Right lung (tissue), 10 donors: Measurements from ENCODE around the gene PRKX. TPM values are rescaled to one million over a fixed set of nuclear protein-coding genes. Genes with fewer than 3 reads are reported as not detected.
"Not testable (repeated sequence)": the region's sequence is repeated elsewhere in the genome, so short reads cannot be mapped to it uniquely, and the experiment has no call there.

Experiments
- DNase-seq, 2 donors: peaks; one replicate each; pipeline ENCODE4 v3.0.0-alpha.2; 2013
- long read RNA-seq, 8 donors: transcript quantifications; one replicate each; lab custom pipeline, GENCODE V29; 2026
- polyA plus RNA-seq, 5 donors: library from polyadenylated mRNA; unstranded; fragments of 120-200 nt; gene quantifications; one replicate each; pipeline versions ENCODE4 v1.2.1 to v1.2.3, GENCODE V29; 2013; ENCODE audit warnings: inconsistent platforms in 1 of 5, low replicate concordance in 1 of 5; ENCODE audit not compliant: insufficient read length in 5 of 5, insufficient read depth in 1 of 5

The PRKX gene
- polyA plus RNA-seq, result 10 to 100 TPM; 10.1 to 15.4 (median 11.7) TPM
- long read RNA-seq, donor 1, full-length matches to known transcripts, result 3 of 3 reads
- long read RNA-seq, donor 1, partial matches to known transcripts, result 0 of 3 reads
- long read RNA-seq, donor 1, other reads (novel, unspliced or antisense), result 0 of 3 reads
- long read RNA-seq, donor 2, full-length matches to known transcripts, result 4 of 4 reads
- long read RNA-seq, donor 2, partial matches to known transcripts, result 0 of 4 reads
- long read RNA-seq, donor 2, other reads (novel, unspliced or antisense), result 0 of 4 reads
- long read RNA-seq, donor 3, full-length matches to known transcripts, result 3 of 3 reads
- long read RNA-seq, donor 3, partial matches to known transcripts, result 0 of 3 reads
- long read RNA-seq, donor 3, other reads (novel, unspliced or antisense), result 0 of 3 reads
- long read RNA-seq, donor 4, full-length matches to known transcripts, result 1 of 1 reads
- long read RNA-seq, donor 4, partial matches to known transcripts, result 0 of 1 reads
- long read RNA-seq, donor 4, other reads (novel, unspliced or antisense), result 0 of 1 reads
- long read RNA-seq, donor 5, result 0 reads
- long read RNA-seq, donor 6, result 0 reads
- long read RNA-seq, donor 7, result 0 reads
- long read RNA-seq, donor 8, full-length matches to known transcripts, result 1 of 1 reads
- long read RNA-seq, donor 8, partial matches to known transcripts, result 0 of 1 reads
- long read RNA-seq, donor 8, other reads (novel, unspliced or antisense), result 0 of 1 reads

GRCh38 chrX:3713225-3713936 lies at the start of gene PRKX:
Gene PRKX (minus strand): TSS chrX:3713649. CDS start chrX:3713253, 396 bp downstream.
- peak; percentile 49 to 57 for DNase-seq

- no peak for DNase-seq
Observed at GRCh38 chrX:3763111-3763510, 49.7 kb upstream of the PRKX start.

DNA sequence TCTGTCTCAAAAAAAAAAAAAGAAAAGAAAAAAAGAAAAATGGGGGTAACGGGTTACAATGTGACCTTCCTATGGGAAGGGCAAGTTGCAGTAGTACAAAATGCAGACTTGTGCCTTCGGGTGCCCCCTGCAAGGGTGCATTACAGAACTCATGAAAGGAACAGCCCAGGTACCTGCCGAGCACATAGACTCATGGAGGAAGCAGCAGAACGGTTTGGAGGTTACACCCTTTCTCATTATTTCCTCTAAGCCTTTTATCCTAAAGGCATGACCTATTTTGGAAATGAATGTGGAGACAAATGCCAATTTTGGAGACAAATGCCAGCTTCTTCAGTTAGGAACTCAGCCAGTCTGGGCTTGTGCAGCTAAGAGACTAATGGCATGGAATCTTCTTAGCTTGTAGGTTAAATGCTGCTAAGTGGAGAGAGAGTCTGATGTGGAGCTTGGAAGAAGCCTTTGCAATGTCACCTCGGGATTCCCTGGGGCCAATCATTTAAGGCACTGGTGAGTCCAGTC lies 44.1 kb upstream of the PRKX start:
- no peak for DNase-seq

GRCh38 chrX:3748052-3748559 lies 34.7 kb upstream of the PRKX start:
- no peak for DNase-seq

- no peak for DNase-seq
Observed at GRCh38 chrX:3743801-3744439, 30.5 kb upstream of the PRKX start.

GRCh38 chrX:3740946-3741345 lies 27.5 kb upstream of the PRKX start:
- not testable (repeated sequence) for DNase-seq

DNA sequence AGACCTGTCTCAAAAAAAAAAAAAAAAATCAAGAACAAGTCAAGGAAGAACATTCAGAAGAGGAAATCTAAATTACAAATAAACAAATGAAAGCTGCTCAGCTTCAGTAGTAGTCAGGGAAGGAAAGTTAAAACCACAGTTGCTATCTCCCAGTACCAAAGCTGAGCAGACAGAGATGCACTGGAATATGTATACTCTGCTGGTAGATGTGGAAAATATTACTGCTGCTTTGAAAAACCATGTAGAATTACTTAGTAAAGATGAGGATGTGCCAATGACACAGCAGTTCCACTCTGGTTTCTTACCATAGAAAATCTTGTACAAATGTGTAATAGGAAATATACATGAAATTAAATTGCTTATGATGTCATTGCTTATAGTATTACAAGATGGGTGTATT lies 25.1 kb upstream of the PRKX start:
- DNase-seq, result no peak

DNA sequence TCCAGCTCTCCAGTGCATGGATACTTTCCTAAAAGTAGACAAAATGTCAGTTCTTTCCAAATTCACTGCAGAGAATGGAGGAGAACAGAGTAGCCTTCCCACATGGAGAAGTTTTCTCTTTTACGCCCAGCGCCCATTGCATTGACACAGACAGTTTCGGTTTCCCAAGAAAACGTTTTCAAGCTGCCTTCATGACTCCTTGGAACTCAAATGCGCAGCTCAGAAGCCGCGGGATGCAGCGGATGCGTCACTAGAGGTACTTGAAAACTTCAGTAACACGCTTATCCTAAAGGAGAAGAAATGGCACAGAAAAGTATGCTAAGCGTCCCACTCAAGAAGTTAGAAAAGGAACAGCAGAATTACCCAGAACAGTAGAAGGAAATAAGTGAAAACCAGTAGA lies 23.1 kb upstream of the PRKX start:
- DNase-seq, result not testable (repeated sequence)

DNA sequence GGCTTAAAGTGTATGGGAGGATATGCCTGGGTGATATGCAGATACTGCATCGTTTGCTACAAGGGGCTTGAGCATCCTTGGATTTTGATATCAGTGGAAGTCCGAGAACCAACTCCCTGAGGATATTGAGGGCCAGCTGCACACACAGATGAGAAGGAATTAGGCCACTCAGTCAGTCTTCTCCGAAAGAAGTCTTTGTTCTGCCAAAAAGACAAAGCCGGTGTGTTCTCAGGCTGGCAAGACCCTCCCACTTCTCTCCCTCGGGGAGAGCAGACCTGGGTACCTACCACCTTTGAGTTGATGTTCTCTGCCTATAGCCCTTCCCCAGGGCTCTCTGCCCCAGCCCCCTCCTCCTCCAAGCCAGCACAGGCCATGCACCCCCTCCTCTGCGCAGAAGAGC lies 22.4 kb upstream of the PRKX start:
- DNase-seq, result not testable (repeated sequence)

GRCh38 chrX:3734456-3734855 lies 21.0 kb upstream of the PRKX start:
- DNase-seq, result not testable (repeated sequence)

DNA sequence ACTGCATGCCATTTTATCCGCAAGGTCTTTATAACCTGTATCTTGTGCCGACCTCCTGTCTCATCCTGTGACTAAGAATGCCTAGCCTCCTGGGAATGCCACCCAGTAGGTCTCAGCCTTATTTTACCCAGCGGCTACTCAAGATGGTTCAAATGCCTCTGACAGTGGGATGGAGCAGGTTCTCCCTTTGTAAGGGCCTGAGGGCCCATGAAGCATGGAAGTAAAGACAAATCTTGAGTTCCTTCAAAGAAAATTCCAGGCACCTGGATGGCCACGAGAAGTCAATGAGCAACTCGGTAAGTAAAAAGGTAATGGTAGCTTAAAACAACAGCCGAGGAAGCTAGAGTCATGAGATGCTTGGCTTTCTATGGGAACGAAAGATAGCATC lies 19.6 kb upstream of the PRKX start:
- no peak for DNase-seq

GRCh38 chrX:3732326-3733042 lies 19.0 kb upstream of the PRKX start:
- not testable (repeated sequence) for DNase-seq

DNA sequence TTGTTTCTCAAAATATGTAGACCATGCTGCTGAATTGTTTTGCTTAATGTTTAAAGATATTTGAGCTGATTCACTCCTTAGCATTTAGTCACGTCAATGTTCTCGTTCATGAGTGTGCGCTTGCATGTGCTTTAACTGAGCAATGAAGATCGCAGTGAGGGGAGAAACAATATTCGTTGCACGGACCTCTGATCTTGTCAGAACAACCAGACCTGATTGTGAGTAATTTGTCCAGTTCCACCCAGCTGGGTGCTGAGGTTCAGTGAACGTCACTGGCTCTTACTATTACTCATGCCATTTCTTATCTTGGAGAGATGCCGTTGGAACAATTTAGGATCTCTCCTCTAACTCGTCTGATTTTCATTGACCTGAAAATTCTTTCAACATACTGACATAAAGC lies 15.0 kb upstream of the PRKX start:
- DNase-seq, result no peak

GRCh38 chrX:3723460-3723859 lies 10.0 kb upstream of the PRKX start:
- DNase-seq, result not testable (repeated sequence)

GRCh38 chrX:3717742-3718420 lies 4.4 kb upstream of the PRKX start:
- no peak for DNase-seq

GRCh38 chrX:3715921-3716320 lies 2.5 kb upstream of the PRKX start:
- no peak for DNase-seq

- DNase-seq, result not testable (repeated sequence)
Observed at GRCh38 chrX:3714706-3715479, 1.4 kb upstream of the PRKX start.

- no peak for DNase-seq
Observed at GRCh38 chrX:3713937-3714434, 537 bp upstream of the PRKX start.

DNA sequence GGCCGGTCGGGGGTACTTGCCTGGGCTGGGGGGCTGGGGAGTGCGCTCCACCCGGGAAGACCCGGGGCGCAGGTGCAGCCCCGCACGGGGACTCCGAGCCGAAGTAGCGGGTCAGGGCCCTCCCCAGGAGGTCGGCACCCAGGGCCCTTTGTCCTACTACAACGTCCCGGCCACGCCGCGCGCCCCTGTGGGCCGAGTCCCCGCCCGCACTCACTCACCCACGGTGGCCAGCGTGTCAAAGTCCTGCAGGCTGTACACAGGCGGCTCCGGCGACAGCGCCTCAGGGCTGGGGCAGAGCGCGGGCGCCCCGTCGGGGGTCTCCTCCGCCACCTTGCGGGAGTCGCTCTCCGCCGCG lies 602 bp downstream of the PRKX start:
- DNase-seq, result no peak
